ENCODE measurements around the gene FAM89B. TPM values are rescaled to one million over a fixed set of nuclear protein-coding genes. Genes with fewer than 3 reads are reported as not detected.

The FAM89B gene
- polyA plus RNA-seq, 1 donor from 2014 or later, result 75.1 TPM

GRCh38 chr11:65604258-65604657 is 31.9 kb downstream of the FAM89B start:
- H3K9ac ChIP-seq (ENCODE audit: low read length), result no peak overlapping the region
- TF ChIP-seq EZH2 (IDR thresholded peaks at IDR 0.05; ENCODE audit: borderline replicate concordance, insufficient read depth, low read length, poor library complexity, severe bottlenecking), result no peak
- TF ChIP-seq EP300 (conservative IDR thresholded peaks at IDR 0.05; ENCODE audit: poor library complexity, severe bottlenecking), result no peak
- TF ChIP-seq TAF1 (IDR thresholded peaks at IDR 0.05; ENCODE audit: low read depth), result no peak
- no peak for TF ChIP-seq MXI1 (conservative IDR thresholded peaks at IDR 0.05; ENCODE audit: poor library complexity, severe bottlenecking)
- no peak for TF ChIP-seq RAD21 (conservative IDR thresholded peaks at IDR 0.05)
- TF ChIP-seq CTCF (IDR thresholded peaks at IDR 0.05; ENCODE audit: poor library complexity, severe bottlenecking), result no peak
- no peak for TF ChIP-seq SMC3 (conservative IDR thresholded peaks at IDR 0.05; ENCODE audit: poor library complexity)
- H4K20me1 ChIP-seq (ENCODE audit: insufficient read depth), result no peaks in the 10 kb centered on the region
- no peak overlapping the region for H3K27ac ChIP-seq (ENCODE audit: low read length)
- no peaks in the 10 kb centered on the region for H3K9me2 ChIP-seq (ENCODE audit: insufficient read depth, low read length)
- no peak overlapping the region for H2AFZ ChIP-seq (ENCODE audit: low read depth, low read length)
- no peaks in the 10 kb centered on the region for H3K36me3 ChIP-seq (ENCODE audit: insufficient read depth, low read length)
- H3K4me3 ChIP-seq (ENCODE audit: low read length), result no peak overlapping the region
- no peak overlapping the region for H3K4me2 ChIP-seq (ENCODE audit: low read length)
- no peaks in the 10 kb centered on the region for H3K27me3 ChIP-seq (ENCODE audit: insufficient read depth, low read depth, low read length)
- no peaks in the 10 kb centered on the region for H3F3A ChIP-seq (ENCODE audit: insufficient read depth, low read length, poor library complexity, severe bottlenecking)
- no peaks in the 10 kb centered on the region for H3K9me3 ChIP-seq (ENCODE audit: low read length)
- H3K79me2 ChIP-seq (replicated peaks; ENCODE audit: insufficient read depth, low read length), result no peaks in the 10 kb centered on the region

- no peaks in the 10 kb centered on the region for H3K36me3 ChIP-seq (ENCODE audit: insufficient read depth, low read length)
These were observed 34.7 kb downstream of the FAM89B start for GRCh38 chr11:65606876-65607613.

More at GRCh38 chr11:65606876-65607613, 34.7 kb downstream of the FAM89B start:
- peak overlapping the region; percentile 71 for H3K4me3 ChIP-seq (ENCODE audit: low read length)
- no peaks in the 10 kb centered on the region for H3F3A ChIP-seq (ENCODE audit: insufficient read depth, low read length, poor library complexity, severe bottlenecking)
- TF ChIP-seq MXI1 (conservative IDR thresholded peaks at IDR 0.05; ENCODE audit: poor library complexity, severe bottlenecking) (peak; percentile 100), EZH2 (IDR thresholded peaks at IDR 0.05; ENCODE audit: borderline replicate concordance, insufficient read depth, low read length, poor library complexity, severe bottlenecking) (no peak), EP300 (conservative IDR thresholded peaks at IDR 0.05; ENCODE audit: poor library complexity, severe bottlenecking) (peak; percentile 53), REST (IDR thresholded peaks at IDR 0.05; ENCODE audit: borderline replicate concordance) (no peak), TAF1 (IDR thresholded peaks at IDR 0.05; ENCODE audit: low read depth) (no peak), POLR2AphosphoS5 (IDR thresholded peaks at IDR 0.05) (no peak), RAD21 (conservative IDR thresholded peaks at IDR 0.05) (no peak), SMC3 (conservative IDR thresholded peaks at IDR 0.05; ENCODE audit: poor library complexity) (peak; percentile 57), CTCF (IDR thresholded peaks at IDR 0.05; ENCODE audit: poor library complexity, severe bottlenecking) (peak; percentile 32)
- H3K27me3 ChIP-seq (ENCODE audit: insufficient read depth, low read depth, low read length), result no peaks in the 10 kb centered on the region
- H3K9me3 ChIP-seq (ENCODE audit: low read length), result no peaks in the 10 kb centered on the region
- no peaks in the 10 kb centered on the region for H3K79me2 ChIP-seq (replicated peaks; ENCODE audit: insufficient read depth, low read length)
- peak overlapping the region; percentile 23 for H3K9ac ChIP-seq (ENCODE audit: low read length)
- no peak overlapping the region for H2AFZ ChIP-seq (ENCODE audit: low read depth, low read length)
- H3K4me2 ChIP-seq (ENCODE audit: low read length), result no peak overlapping the region
- H4K20me1 ChIP-seq (ENCODE audit: insufficient read depth), result no peaks in the 10 kb centered on the region
- H3K9me2 ChIP-seq (ENCODE audit: insufficient read depth, low read length), result no peaks in the 10 kb centered on the region
- H3K27ac ChIP-seq (ENCODE audit: low read length), result no peak overlapping the region

Data from neural cell (in vitro differentiated cells).